A673 (cell line): ENCODE data around the gene PDCD6IP. TPM values are rescaled to one million over a fixed set of nuclear protein-coding genes. Genes with fewer than 3 reads are reported as not detected.

ENCODE experiments used
- BruUV-seq: library from RNA; stranded (reverse); fragments of 400-500 nt; replicated peaks from 2 replicates; lab custom pipeline; 2021; lab: Mats Ljungman, UMichigan
- CTCF ChIA-PET: fragments of 300-600 bp; sonication (Branson Sonifier 250); formaldehyde crosslinking; loops from one replicate; lab custom pipeline; 2022; ENCODE audit warnings: antibody characterized with exemption; lab: Charles Lee
- POLR2A ChIA-PET: fragments of 300-600 bp; sonication (Branson Sonifier 250); formaldehyde crosslinking; loops from one replicate; lab custom pipeline; 2022; ENCODE audit warnings: antibody characterized with exemption; ENCODE audit not compliant: low non-redundant PET; lab: Charles Lee
- DNase-seq: peaks from one replicate; pipeline ENCODE4 v3.0.0-alpha.2; 2015; ENCODE audit warnings: low spot score
- H3K27ac ChIP-seq: fragments of 200-600 bp; sonication (generic); 2 replicates; pipeline ENCODE4 v1.5.1; 2016; ENCODE audit warnings: mixed run types, low read depth, mild to moderate bottlenecking, mixed read lengths, antibody characterized with exemption, low read length; ENCODE audit not compliant: poor library complexity, severe bottlenecking
- H3K27me3 ChIP-seq: fragments of 200-600 bp; sonication (generic); replicated peaks from 2 replicates; pipeline ENCODE4 v1.6.1; 2017; ENCODE audit warnings: mixed run types, low read depth, mild to moderate bottlenecking, mixed read lengths, antibody characterized with exemption, low read length; ENCODE audit not compliant: insufficient read depth, poor library complexity
- H3K36me3 ChIP-seq: fragments of 200-600 bp; sonication (generic); 2 replicates; pipeline ENCODE4 v1.6.1; 2016; ENCODE audit warnings: mixed run types, mild to moderate bottlenecking, mixed read lengths, antibody characterized with exemption, low read length; ENCODE audit not compliant: insufficient read depth, poor library complexity, severe bottlenecking
- H3K4me1 ChIP-seq: fragments of 200-600 bp; sonication (generic); 2 replicates; pipeline ENCODE4 v1.6.1; 2017; ENCODE audit warnings: mixed run types, mild to moderate bottlenecking, mixed read lengths, antibody characterized with exemption, low read length; ENCODE audit not compliant: insufficient read depth, poor library complexity, severe bottlenecking
- H3K4me3 ChIP-seq: fragments of 200-600 bp; sonication (generic); 2 replicates; pipeline ENCODE4 v1.5.1; 2016; ENCODE audit warnings: low read depth, mixed run types, mild to moderate bottlenecking, mixed read lengths, low read length; ENCODE audit not compliant: poor library complexity, severe bottlenecking
- H3K9me3 ChIP-seq: fragments of 200-600 bp; sonication (generic); 2 replicates; pipeline ENCODE4 v1.6.1; 2016; ENCODE audit warnings: mixed run types, low read depth, mild to moderate bottlenecking, mixed read lengths, antibody characterized with exemption, low read length; ENCODE audit not compliant: poor library complexity, severe bottlenecking
- EZH2 ChIP-seq: fragments of 200-600 bp; sonication (generic); IDR thresholded peaks from 2 replicates; pipeline ENCODE4 v1.6.1; 2017; ENCODE audit warnings: borderline replicate concordance, low read depth, mild to moderate bottlenecking, mixed read lengths, antibody characterized with exemption, low read length; ENCODE audit not compliant: poor library complexity, severe bottlenecking
- intact Hi-C: fragments of 100-400 bp; cut with micrococcal nuclease; formaldehyde crosslinking; loops from one replicate; pipeline ENCODE4 v1.10.0; 2022; ENCODE audit not compliant: unreplicated experiment
- total RNA-seq: library from RNA; stranded (reverse); gene quantifications from 2 replicates; pipeline ENCODE4 v1.2.3, GENCODE V29; 2021
- TF ChIP-seq, protein P1 (sequence below): fragments of 300-800, 200-600 bp; sonication (generic); conservative IDR thresholded peaks from 2 replicates; pipeline ENCODE4 v1.5.1; 2017; ENCODE audit warnings: low read depth, mild to moderate bottlenecking, antibody characterized with exemption, low read length, moderate library complexity, mixed read lengths

The PDCD6IP gene
- total RNA-seq, 1 experiment from 2014 or later: 230 TPM

DNA sequence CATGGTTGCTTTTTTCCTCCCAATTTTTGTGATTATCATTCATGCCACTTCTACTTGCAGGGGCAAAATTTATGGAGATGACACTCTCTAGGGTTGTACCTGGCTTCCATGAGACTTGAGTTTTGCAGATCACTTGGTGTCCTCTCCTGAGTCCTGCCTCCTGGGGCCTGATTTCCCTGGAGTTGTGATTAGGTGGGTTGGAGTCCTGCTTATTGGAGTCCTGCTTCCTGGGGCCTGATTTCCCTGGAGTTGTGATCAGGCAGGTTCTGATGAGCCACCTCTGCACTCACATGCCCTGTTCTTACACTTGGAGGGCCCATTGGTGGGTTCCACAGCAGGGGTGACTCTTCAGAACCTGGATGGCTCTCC is 102.0 kb downstream of the PDCD6IP start:
- no peak overlapping the region for H3K27ac ChIP-seq
- BruUV-seq: no TSS peak
- no peaks in the 10 kb centered on the region for H3K9me3 ChIP-seq
- POLR2A ChIA-PET: no interaction called here
- H3K4me1 ChIP-seq: no peaks in the 10 kb centered on the region
- intact Hi-C loops: no loop called here
- no peak for DNase-seq
- no peaks in the 10 kb centered on the region for H3K27me3 ChIP-seq
- H3K4me3 ChIP-seq: no peak overlapping the region
- TF ChIP-seq, protein P1, sequence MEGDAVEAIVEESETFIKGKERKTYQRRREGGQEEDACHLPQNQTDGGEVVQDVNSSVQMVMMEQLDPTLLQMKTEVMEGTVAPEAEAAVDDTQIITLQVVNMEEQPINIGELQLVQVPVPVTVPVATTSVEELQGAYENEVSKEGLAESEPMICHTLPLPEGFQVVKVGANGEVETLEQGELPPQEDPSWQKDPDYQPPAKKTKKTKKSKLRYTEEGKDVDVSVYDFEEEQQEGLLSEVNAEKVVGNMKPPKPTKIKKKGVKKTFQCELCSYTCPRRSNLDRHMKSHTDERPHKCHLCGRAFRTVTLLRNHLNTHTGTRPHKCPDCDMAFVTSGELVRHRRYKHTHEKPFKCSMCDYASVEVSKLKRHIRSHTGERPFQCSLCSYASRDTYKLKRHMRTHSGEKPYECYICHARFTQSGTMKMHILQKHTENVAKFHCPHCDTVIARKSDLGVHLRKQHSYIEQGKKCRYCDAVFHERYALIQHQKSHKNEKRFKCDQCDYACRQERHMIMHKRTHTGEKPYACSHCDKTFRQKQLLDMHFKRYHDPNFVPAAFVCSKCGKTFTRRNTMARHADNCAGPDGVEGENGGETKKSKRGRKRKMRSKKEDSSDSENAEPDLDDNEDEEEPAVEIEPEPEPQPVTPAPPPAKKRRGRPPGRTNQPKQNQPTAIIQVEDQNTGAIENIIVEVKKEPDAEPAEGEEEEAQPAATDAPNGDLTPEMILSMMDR: no peak
- no peak for TF ChIP-seq EZH2
- H3K36me3 ChIP-seq: no peaks in the 10 kb centered on the region
- CTCF ChIA-PET: no interaction called here

DNA sequence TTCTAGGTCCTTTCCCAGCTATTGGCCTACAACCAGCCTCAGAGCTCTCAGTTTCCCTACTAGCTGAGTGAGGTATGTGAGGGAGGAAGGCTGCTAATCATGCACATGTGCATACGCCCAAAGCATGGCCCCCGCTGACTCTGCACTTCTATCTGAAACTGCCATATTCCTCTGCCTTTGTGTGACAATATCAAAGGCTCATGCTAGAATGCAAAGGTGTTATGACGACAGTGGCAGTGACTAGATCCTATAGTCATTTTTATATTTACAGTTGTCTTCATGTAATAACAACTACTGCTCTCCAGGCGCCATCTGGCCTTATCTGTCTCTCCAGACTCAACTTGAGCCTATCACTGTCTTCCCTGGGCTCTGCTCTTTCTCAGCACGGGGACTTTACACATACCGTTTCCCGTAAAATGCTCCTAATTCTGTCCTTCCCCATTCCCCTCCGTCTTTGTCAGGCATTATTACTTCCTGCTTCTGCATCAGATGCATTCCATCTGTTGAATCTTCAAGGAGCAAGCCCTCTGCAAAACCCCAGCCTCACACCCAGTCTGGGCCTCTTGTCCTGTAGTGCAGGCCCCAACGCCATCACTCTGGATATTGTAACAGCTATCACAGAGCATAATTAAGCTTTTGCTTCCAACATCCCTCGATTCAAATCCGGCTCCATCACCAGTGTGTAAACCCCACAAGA is 102.5 kb downstream of the PDCD6IP start:
- no peak overlapping the region for H3K27ac ChIP-seq
- TF ChIP-seq, protein P1: no peak
- TF ChIP-seq EZH2: no peak
- no peaks in the 10 kb centered on the region for H3K36me3 ChIP-seq
- H3K4me1 ChIP-seq: no peaks in the 10 kb centered on the region
- intact Hi-C loops: no loop called here
- no peak overlapping the region for H3K4me3 ChIP-seq
- H3K9me3 ChIP-seq: no peaks in the 10 kb centered on the region
- no TSS peak for BruUV-seq
- ChIA-PET POLR2A (no interaction called here), CTCF (no interaction called here)
- DNase-seq: no peak
- no peaks in the 10 kb centered on the region for H3K27me3 ChIP-seq

DNA sequence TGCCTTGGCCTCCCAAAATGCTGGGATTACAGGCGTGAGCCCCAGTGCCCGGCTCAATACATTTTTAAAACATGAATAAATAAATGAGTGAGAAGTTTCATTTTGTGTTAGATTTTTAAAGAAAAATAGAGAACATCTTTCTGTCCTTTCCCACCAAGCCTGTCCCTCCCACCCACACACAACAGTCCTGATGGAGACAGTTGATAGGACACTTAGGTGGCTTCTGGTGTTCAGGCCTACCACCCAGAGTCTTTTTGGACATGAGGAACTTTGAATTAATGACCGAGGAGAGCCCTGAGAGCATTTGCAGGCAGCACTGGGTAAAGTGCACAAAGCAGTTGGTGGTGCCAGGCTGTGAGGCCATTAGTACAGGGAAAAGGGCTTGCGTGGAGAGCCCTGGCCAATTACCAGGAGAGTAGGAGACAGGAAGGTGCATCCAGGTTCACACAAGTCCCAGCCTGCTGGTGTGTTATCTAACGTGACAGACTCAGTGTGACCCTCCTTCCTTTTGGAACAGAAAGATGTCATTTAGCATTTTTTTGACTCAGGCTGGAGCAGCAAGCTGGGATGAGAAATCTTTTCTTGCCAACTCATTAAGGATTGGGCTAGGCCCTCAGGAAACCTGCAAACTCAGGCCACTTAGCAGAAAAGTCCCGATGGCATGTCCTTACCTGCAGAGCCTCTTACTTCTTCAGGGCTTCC is 103.6 kb downstream of the PDCD6IP start:
- Histone ChIP-seq H3K4me1 (no peaks in the 10 kb centered on the region), H3K4me3 (no peak overlapping the region), H3K9me3 (no peaks in the 10 kb centered on the region), H3K27ac (no peak overlapping the region), H3K36me3 (no peaks in the 10 kb centered on the region), H3K27me3 (no peaks in the 10 kb centered on the region)
- no peak for TF ChIP-seq EZH2
- intact Hi-C loops: no loop called here
- ChIA-PET POLR2A (no interaction called here), CTCF (no interaction called here)
- no TSS peak for BruUV-seq
- DNase-seq: no peak
